Uterus (tissue), 4 donors: ENCODE data around the gene NKRF. TPM values are rescaled to one million over a fixed set of nuclear protein-coding genes. Genes with fewer than 3 reads are reported as not detected.
"Not testable (repeated sequence)": the region's sequence is repeated elsewhere in the genome, so short reads cannot be mapped to it uniquely, and the experiment has no call there.

Experiments
- DNase-seq, 2 donors: peaks; one replicate each; pipeline ENCODE4 v3.0.0-alpha.2; 2019 to 2020
- H3K27ac ChIP-seq, 2 donors: fragments of 200-600 bp; sonication (generic); 1 replicate in 1 of 2; 2 replicates in 1 of 2; pipeline ENCODE4 v1.5.1; 2016 to 2018
- H3K27me3 ChIP-seq, 2 donors: fragments of 200-600 bp; sonication (generic); one replicate each; pipeline ENCODE4 v1.5.1; 2018 to 2019; ENCODE audit warnings: control low read depth in 1 of 2
- H3K36me3 ChIP-seq, 2 donors: fragments of 200-600 bp; sonication (generic); one replicate each; pipeline ENCODE4 v1.5.1; 2019; ENCODE audit warnings: control low read depth in 1 of 2
- H3K4me1 ChIP-seq, 2 donors: fragments of 200-600 bp; sonication (generic); one replicate each; pipeline ENCODE4 v1.5.1; 2018 to 2019; ENCODE audit warnings: control low read depth in 1 of 2
- H3K4me3 ChIP-seq, 2 donors: fragments of 200-600 bp; sonication (generic); 1 replicate in 1 of 2; 2 replicates in 1 of 2; pipeline ENCODE4 v1.5.1; 2018 to 2019; ENCODE audit warnings: mild to moderate bottlenecking in 1 of 2
- H3K9me3 ChIP-seq, 2 donors: fragments of 200-600 bp; sonication (generic); one replicate each; pipeline ENCODE4 v1.5.1; 2019; ENCODE audit warnings: control low read depth in 1 of 2
- POLR2A ChIP-seq, 2 donors: fragments of 450-650 bp; IDR thresholded peaks; one replicate each; pipeline ENCODE4 v1.6.1; 2016; ENCODE audit warnings: antibody characterized with exemption in 2 of 2, mild to moderate bottlenecking in 1 of 2, moderate library complexity in 1 of 2
- intact Hi-C: fragments of 100-400 bp; cut with DNase I; formaldehyde crosslinking; loops from one replicate; pipeline ENCODE4 v1.15.1; 2023; ENCODE audit warnings: low total_unique reads
- total RNA-seq, 4 donors: library from RNA; depleted of rRNA in 3 of 4; stranded (reverse); fragments of >200 nt in 3 of 4; gene quantifications; one replicate each; pipeline versions ENCODE4 v1.1.0 to v1.2.4, GENCODE V29; 2014 to 2023
- TF ChIP-seq, protein P1 (sequence below), 4 experiments: fragments of 200-600 bp in 2 of 4; fragments of 450-650 bp in 2 of 4; sonication (generic) in 2 of 4; IDR thresholded peaks; one replicate each; pipeline ENCODE4 v1.5.1; 2016 to 2019; ENCODE audit warnings: antibody characterized with exemption in 4 of 4, mild to moderate bottlenecking in 2 of 4, moderate library complexity in 1 of 4
- donor health status: DM: yes; HTN: yes; CAD: no.

NKRF gene
- total RNA-seq, 4 donors from 2014 or later: 0.29 to 10.5 (median 6.0) TPM

DNA sequence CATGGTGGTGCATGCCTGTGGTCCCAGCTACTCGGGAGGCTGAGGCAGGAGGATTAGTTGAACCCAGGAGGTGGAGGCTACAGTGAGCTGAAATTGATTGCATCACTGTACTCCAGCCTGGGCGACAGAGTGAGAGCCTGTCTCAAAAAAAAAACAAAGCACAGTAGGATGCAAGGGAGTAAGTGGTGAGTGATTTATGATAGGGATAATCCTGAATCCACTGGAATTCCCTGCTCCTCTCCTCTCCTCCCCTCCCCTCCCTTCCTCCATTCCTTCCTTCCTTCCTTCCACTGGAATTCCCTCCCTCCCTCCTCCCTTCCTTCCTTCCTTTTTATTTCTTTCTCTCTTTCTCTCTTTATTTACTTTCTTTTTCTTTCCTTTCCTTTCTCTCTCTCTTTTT, 40.9 kb upstream of the NKRF start:
- TF ChIP-seq, protein P1, sequence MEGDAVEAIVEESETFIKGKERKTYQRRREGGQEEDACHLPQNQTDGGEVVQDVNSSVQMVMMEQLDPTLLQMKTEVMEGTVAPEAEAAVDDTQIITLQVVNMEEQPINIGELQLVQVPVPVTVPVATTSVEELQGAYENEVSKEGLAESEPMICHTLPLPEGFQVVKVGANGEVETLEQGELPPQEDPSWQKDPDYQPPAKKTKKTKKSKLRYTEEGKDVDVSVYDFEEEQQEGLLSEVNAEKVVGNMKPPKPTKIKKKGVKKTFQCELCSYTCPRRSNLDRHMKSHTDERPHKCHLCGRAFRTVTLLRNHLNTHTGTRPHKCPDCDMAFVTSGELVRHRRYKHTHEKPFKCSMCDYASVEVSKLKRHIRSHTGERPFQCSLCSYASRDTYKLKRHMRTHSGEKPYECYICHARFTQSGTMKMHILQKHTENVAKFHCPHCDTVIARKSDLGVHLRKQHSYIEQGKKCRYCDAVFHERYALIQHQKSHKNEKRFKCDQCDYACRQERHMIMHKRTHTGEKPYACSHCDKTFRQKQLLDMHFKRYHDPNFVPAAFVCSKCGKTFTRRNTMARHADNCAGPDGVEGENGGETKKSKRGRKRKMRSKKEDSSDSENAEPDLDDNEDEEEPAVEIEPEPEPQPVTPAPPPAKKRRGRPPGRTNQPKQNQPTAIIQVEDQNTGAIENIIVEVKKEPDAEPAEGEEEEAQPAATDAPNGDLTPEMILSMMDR (IDR thresholded peaks at IDR 0.05): no peak
- TF ChIP-seq POLR2A (IDR thresholded peaks at IDR 0.05): no peak

DNA sequence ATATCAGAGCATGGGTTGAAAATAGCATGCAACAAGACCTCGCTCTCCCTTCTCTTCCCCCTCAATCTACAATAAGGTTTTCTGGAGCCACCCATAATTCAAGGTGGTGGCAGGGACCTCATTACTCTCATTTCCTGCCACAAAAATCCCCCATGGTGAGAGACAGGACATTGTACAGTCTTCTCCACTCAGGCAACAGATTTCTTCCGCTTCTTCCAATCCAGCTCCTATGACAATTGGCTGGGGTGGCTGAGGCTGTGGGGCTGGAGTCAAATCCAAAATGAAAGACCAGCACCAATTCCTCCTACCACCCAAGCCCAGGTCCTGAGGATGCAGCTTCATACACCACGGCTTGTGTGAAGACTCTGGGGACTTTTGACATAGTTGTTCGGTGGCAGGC, 40.3 kb upstream of the NKRF start:
- Histone ChIP-seq H3K9me3 (no peaks in the 10 kb centered on the region), H3K36me3 (no peaks in the 10 kb centered on the region), H3K4me3 (no peak overlapping the region), H3K27ac (no peak overlapping the region), H3K4me1 (no peaks in the 10 kb centered on the region), H3K27me3 (no peaks in the 10 kb centered on the region)
- intact Hi-C loops: no loop called here
- no peak for DNase-seq
- no peak for TF ChIP-seq POLR2A (IDR thresholded peaks at IDR 0.05)
- TF ChIP-seq, protein P1 (IDR thresholded peaks at IDR 0.05): no peak

More for the DNA sequence above, 40.9 kb upstream of the NKRF start:
- no peak for DNase-seq
- Histone ChIP-seq H3K9me3 (no peaks in the 10 kb centered on the region), H3K4me1 (no peaks in the 10 kb centered on the region), H3K36me3 (no peaks in the 10 kb centered on the region), H3K4me3 (no peak overlapping the region), H3K27me3 (no peaks in the 10 kb centered on the region), H3K27ac (no peak overlapping the region)
- intact Hi-C loops: no loop called here

DNA sequence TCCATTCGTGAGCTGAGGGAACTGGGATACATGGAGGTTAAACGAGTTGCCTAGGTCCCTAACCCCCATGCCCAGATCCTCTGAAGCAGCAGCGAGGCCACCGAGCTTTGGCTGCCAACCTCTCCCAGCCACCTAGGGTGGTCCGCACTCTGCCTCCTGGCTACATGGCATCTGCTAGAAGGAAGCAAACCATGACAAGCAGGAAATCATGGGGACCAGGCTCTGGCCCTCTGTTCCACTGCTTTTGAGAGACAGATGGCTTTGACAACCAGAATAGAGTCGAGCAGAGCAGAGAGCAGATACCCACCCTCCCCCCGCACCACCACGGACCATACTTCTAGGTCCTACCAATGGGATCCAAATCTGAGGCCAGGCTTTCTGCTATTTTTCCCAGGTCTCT, 37.5 kb upstream of the NKRF start:
- TF ChIP-seq, protein P1 (IDR thresholded peaks at IDR 0.05): no peak
- TF ChIP-seq POLR2A (IDR thresholded peaks at IDR 0.05): no peak
- intact Hi-C loops: no loop called here
- H3K36me3 ChIP-seq: no peaks in the 10 kb centered on the region
- H3K4me1 ChIP-seq: no peaks in the 10 kb centered on the region
- DNase-seq: no peak
- H3K27me3 ChIP-seq: no peaks in the 10 kb centered on the region
- no peaks in the 10 kb centered on the region for H3K9me3 ChIP-seq
- no peak overlapping the region for H3K4me3 ChIP-seq
- no peak overlapping the region for H3K27ac ChIP-seq

DNA sequence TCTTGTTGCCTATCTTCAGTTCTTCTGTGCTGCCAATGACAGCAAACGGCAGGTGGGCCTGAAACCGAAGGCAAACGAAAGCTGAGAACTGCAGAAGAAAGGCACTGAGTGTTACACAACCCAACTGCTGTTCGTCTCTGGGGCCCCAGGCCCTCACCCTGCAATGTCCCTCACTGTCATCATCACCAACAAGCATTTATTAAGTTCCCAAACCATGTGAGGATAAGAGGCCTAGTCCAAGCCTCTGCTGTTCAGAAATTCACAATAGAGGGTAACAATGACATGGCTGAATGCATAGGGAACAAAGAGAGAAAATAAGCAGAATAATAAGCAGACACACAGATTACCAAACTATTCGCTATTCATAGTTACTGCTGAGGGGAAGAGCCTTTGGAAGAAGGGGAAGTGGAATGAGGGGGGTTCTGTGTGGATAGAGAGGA, 34.5 kb upstream of the NKRF start:
- H3K9me3 ChIP-seq: no peaks in the 10 kb centered on the region
- H3K27ac ChIP-seq: no peak overlapping the region
- H3K27me3 ChIP-seq: no peaks in the 10 kb centered on the region
- H3K36me3 ChIP-seq: no peaks in the 10 kb centered on the region
- H3K4me1 ChIP-seq: no peaks in the 10 kb centered on the region
- no peak overlapping the region for H3K4me3 ChIP-seq
- TF ChIP-seq, protein P1 (IDR thresholded peaks at IDR 0.05): no peak
- TF ChIP-seq POLR2A (IDR thresholded peaks at IDR 0.05): no peak
- no peak for DNase-seq
- intact Hi-C loops: no loop called here

DNA sequence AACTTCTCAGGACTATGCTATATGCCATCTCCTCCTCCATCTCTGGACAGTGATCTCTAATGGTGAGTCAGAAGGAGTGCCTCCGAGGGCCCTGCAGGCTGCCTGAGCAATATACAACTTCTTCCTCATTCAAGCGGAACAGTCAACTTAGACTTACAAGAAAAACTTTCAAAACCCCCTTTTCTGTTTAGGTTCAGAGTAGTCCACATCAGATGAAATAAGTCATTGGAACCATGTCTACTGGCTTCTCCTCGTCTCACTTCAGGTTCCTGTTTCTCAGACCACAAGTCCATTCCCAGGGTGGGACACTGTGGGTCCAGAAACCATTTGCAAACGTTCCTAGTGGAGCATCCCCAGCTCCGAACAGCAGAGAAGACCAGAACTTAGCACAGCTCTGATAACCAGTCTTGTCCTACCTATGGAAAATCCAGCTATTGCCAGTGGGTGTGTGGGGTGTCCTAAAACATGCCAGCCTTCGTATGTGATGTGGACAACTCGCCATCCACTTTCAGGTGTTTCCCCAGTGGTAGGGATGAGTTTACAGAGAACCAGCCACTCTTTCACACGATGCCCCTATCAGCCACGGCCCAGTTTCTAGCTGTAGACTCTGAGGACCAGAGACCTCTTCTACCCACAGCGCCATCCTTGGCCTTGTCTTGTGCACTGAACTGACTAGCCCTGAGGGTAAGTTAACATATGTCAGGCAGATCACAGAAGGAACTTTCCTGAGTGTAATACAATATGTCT, 32.7 kb upstream of the NKRF start:
- no peak for DNase-seq
- Histone ChIP-seq H3K9me3 (no peaks in the 10 kb centered on the region), H3K4me1 (no peaks in the 10 kb centered on the region), H3K27me3 (no peaks in the 10 kb centered on the region), H3K27ac (no peak overlapping the region), H3K4me3 (no peak overlapping the region), H3K36me3 (no peaks in the 10 kb centered on the region)
- TF ChIP-seq, protein P1 (IDR thresholded peaks at IDR 0.05): no peak
- no peak for TF ChIP-seq POLR2A (IDR thresholded peaks at IDR 0.05)
- intact Hi-C loops: no loop called here

DNA sequence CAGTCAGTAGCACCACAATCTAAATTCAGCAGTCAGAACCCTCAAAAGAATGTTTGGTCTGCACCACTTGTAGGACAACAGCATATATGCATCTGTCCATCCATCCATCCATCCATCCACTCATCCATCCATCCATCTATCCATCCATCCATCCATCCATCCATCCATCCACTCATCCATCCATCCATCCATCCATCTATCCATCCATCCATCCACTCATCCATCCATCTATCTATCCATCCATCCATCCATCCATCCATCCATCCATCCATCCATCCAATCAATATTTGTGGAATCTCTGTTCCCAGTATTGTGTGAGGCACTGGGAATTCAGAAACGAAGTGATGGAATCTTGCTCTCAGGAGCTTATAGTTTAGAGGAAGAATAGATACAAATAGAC, 31.2 kb upstream of the NKRF start:
- DNase-seq, H3K9me3 ChIP-seq, H3K27me3 ChIP-seq, H3K27ac ChIP-seq, H3K4me3 ChIP-seq, H3K36me3 ChIP-seq, H3K4me1 ChIP-seq, intact Hi-C loops: not testable (repeated sequence)
